Activated naive CD4-positive, alpha-beta T cell treated with anti-CD3 and anti-CD28 coated beads, Interleukin-2, amount 50 U/mL, for 16 hours (primary cell): ENCODE results near the gene MSRB1.
"Not testable (repeated sequence)": the region's sequence is repeated elsewhere in the genome, so short reads cannot be mapped to it uniquely, and the experiment has no call there.

ENCODE experiments used
- DNase-seq: peaks from one replicate; pipeline ENCODE4 v3.0.0-alpha.2; 2020

The MSRB1 gene

GRCh38 chr16:1978476-1979120 lies 35.6 kb upstream of the MSRB1 start:
- no peak for DNase-seq

- no peak for DNase-seq
These were observed 34.9 kb upstream of the MSRB1 start for GRCh38 chr16:1977875-1978268.

- no peak for DNase-seq
These were observed 34.2 kb upstream of the MSRB1 start for GRCh38 chr16:1976951-1977874.

- DNase-seq = no peak
These were observed 33.2 kb upstream of the MSRB1 start for GRCh38 chr16:1976216-1976520.

GRCh38 chr16:1975432-1976215 lies 32.6 kb upstream of the MSRB1 start:
- no peak for DNase-seq

GRCh38 chr16:1974157-1975070 lies 31.4 kb upstream of the MSRB1 start:
- DNase-seq = no peak

- no peak for DNase-seq
These were observed 30.6 kb upstream of the MSRB1 start for GRCh38 chr16:1973461-1974156.

- peak; percentile 34 for DNase-seq
These were observed 29.5 kb upstream of the MSRB1 start for GRCh38 chr16:1972490-1972877.

- peak; percentile 95 for DNase-seq
These were observed 28.9 kb upstream of the MSRB1 start, which contains the start of gene TBL3 for GRCh38 chr16:1971796-1972489. TSS of gene TBL3 (plus strand) at chr16:1972053. CDS start at chr16:1972165, 112 bp downstream.

- DNase-seq = no peak
These were observed 25.4 kb upstream of the MSRB1 start for GRCh38 chr16:1968146-1968953.

GRCh38 chr16:1966460-1966859 lies 23.5 kb upstream of the MSRB1 start, which contains the start of gene RNF151:
TSS of gene RNF151 (plus strand) at chr16:1966856. CDS start at chr16:1966882, 26 bp downstream.
- DNase-seq = no peak

GRCh38 chr16:1965396-1966001 lies 22.5 kb upstream of the MSRB1 start:
- DNase-seq = no peak

- DNase-seq = peak; percentile 100
These were observed 21.8 kb upstream of the MSRB1 start, which contains the start of gene RPS2 for GRCh38 chr16:1964506-1965395. TSS of gene RPS2 (minus strand) at chr16:1964826. CDS start at chr16:1964625, 201 bp downstream.

- DNase-seq = peak; percentile 48
These were observed 21.0 kb upstream of the MSRB1 start for GRCh38 chr16:1963806-1964505.

GRCh38 chr16:1962161-1963153 lies 19.5 kb upstream of the MSRB1 start:
- DNase-seq = not testable (repeated sequence)

GRCh38 chr16:1961651-1962067 lies 18.7 kb upstream of the MSRB1 start:
- peak; percentile 28 for DNase-seq
